ENCODE results near the gene FAM78A.
"Not testable (repeated sequence)": the region's sequence is repeated elsewhere in the genome, so short reads cannot be mapped to it uniquely, and the experiment has no call there.

Gene FAM78A

DNA sequence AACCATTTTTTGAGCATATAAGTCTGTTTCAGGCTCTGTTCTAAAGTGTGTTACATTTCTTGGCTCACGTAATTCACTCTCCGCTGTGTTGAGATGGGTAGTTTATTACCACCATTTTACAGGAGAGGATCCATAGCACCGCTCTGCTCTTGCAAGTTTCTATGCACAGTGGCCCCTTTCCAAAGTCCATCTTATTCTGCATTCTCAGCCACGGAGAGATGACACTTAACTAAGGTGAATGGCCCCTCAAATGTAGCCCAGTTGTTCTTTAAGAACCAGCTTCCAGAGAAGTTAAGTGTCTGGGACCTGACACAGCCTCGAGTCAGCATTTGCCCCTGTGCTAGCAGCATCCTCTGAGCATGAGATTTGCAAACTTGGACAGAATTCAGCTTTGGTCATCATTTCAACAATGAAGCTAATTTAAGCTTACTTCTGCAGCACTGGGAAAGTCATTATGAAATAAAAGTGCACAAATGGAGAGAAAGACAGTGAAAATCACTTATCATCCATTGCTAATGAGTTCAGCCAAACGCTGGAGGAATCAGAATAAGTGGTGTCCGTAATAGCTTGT, 61.9 kb downstream of the FAM78A start:
- no peak for DNase-seq (ENCODE audit: low read depth, low spot score)

DNA sequence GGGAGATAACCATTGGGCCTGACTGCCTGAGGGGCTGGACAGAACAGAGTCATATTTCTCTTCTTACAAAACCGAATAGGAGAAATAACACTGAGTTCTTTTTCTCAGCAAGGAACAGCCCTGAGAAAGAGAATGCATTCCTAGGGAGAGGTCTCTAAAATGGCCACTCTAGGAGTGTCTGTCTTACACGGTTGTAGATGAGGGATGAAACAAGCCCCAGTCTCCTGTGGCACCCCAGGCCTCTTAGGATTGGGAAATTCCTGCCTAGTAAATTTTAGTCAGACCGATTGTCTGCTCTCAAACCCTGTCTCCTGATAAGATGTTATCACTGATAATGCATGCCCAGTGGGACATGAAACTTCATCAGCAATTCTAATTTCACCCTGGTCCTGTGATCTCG, 64.4 kb downstream of the FAM78A start:
- DNase-seq (ENCODE audit: low read depth, low spot score) = not testable (repeated sequence)
